Transverse colon (tissue), 4 donors: Measurements from ENCODE around the gene MYADML2. TPM values are rescaled to one million over a fixed set of nuclear protein-coding genes. Genes with fewer than 3 reads are reported as not detected.

Experiments used
- DNase-seq: peaks from one replicate; pipeline ENCODE4 v3.0.0-alpha.2; 2019
- H3K27ac ChIP-seq, 4 donors: fragments of 200-600 bp; sonication (generic); 2 replicates each; pipeline ENCODE4 v1.5.1; 2016 to 2018; ENCODE audit warnings: inconsistent platforms in 4 of 4
- H3K27me3 ChIP-seq: fragments of 200-600 bp; sonication (generic); 2 replicates; pipeline ENCODE4 v1.5.1; 2017; ENCODE audit warnings: inconsistent platforms
- H3K36me3 ChIP-seq, 4 donors: fragments of 200-600 bp; sonication (generic); 2 replicates each; pipeline ENCODE4 v1.5.1; 2017 to 2019; ENCODE audit warnings: inconsistent platforms in 4 of 4
- H3K4me1 ChIP-seq, 4 donors: fragments of 200-600 bp; sonication (generic); 2 replicates each; pipeline ENCODE4 v1.5.1; 2017 to 2020; ENCODE audit warnings: inconsistent platforms in 4 of 4
- H3K4me3 ChIP-seq, 4 donors: fragments of 200-600 bp; sonication (generic); 1 replicate in 1 of 4; 2 replicates in 3 of 4; pipeline versions ENCODE4 v1.5.1 to v1.6.1; 2017 to 2019; ENCODE audit warnings: inconsistent platforms in 4 of 4
- H3K9me3 ChIP-seq, 2 donors: fragments of 200-600 bp; sonication (generic); 2 replicates each; pipeline ENCODE4 v1.5.1; 2017 to 2019; ENCODE audit warnings: inconsistent platforms in 2 of 2
- EP300 ChIP-seq: sonication (generic); formaldehyde crosslinking; IDR thresholded peaks from one replicate; pipeline ENCODE4 v1.6.1; 2017; ENCODE audit warnings: antibody characterized with exemption, low read depth
- POLR2A ChIP-seq: fragments of 450-650 bp; IDR thresholded peaks from one replicate; pipeline ENCODE4 v1.6.1; 2016; ENCODE audit warnings: antibody characterized with exemption, mild to moderate bottlenecking, moderate library complexity
- POLR2AphosphoS5 ChIP-seq, 3 donors: sonication (generic); formaldehyde crosslinking; IDR thresholded peaks; one replicate each; pipeline ENCODE4 v1.6.1; 2016; ENCODE audit warnings: antibody characterized with exemption in 3 of 3
- WGBS, 2 donors: methylation state at CpG; one replicate each; pipeline ENCODE4 v1.1.5; 2018; ENCODE audit warnings: low coverage in 1 of 2; 5-methylcytosine and 5-hydroxymethylcytosine counted together
- in situ Hi-C, 4 donors: fragments of 200-750 bp; cut with MboI; loops; one replicate each; pipeline versions ENCODE4 v1.15.0 to v1.15.1; 2017; ENCODE audit warnings: low sequenced_read_pairs in 3 of 4, low pct_ligation_motif_present in 1 of 4, low pct_unique_long_range_greater_than_20kb in 1 of 4
- intact Hi-C: fragments of 100-400 bp; cut with DNase I; formaldehyde crosslinking; loops from one replicate; pipeline ENCODE4 v1.15.1; 2023; ENCODE audit warnings: low total_unique reads
- total RNA-seq, 4 donors: library from RNA; depleted of rRNA; stranded (reverse); fragments of >200 nt; gene quantifications; one replicate each; pipeline ENCODE4 v1.1.0, GENCODE V29; 2016
- TF ChIP-seq, protein P1 (sequence below), 5 experiments: fragments of 200-600 bp in 3 of 5; fragments of 450-650 bp in 2 of 5; sonication (generic) in 3 of 5; IDR thresholded peaks; 1 replicate in 2 of 5; 2 replicates in 3 of 5; pipeline ENCODE4 v1.5.1; 2016 to 2017; ENCODE audit warnings: antibody characterized with exemption in 5 of 5, inconsistent platforms in 3 of 5, mild to moderate bottlenecking in 2 of 5, moderate library complexity in 1 of 5

MYADML2 gene
- total RNA-seq, 4 donors from 2014 or later = not detected

- peaks cover 16 to 25% (median 20%) of the 10 kb centered on the region in 4 donors for H3K4me1 ChIP-seq
- H3K4me3 ChIP-seq = peak overlapping the region; percentile 64 to 92 (median 76)
- in situ Hi-C loops = no loop called here
- H3K36me3 ChIP-seq = peaks cover 0 to 33% (median 16%) of the 10 kb centered on the region in 4 donors
- no peaks in the 10 kb centered on the region for H3K27me3 ChIP-seq
- no peak for TF ChIP-seq EP300
- TF ChIP-seq, protein P1, sequence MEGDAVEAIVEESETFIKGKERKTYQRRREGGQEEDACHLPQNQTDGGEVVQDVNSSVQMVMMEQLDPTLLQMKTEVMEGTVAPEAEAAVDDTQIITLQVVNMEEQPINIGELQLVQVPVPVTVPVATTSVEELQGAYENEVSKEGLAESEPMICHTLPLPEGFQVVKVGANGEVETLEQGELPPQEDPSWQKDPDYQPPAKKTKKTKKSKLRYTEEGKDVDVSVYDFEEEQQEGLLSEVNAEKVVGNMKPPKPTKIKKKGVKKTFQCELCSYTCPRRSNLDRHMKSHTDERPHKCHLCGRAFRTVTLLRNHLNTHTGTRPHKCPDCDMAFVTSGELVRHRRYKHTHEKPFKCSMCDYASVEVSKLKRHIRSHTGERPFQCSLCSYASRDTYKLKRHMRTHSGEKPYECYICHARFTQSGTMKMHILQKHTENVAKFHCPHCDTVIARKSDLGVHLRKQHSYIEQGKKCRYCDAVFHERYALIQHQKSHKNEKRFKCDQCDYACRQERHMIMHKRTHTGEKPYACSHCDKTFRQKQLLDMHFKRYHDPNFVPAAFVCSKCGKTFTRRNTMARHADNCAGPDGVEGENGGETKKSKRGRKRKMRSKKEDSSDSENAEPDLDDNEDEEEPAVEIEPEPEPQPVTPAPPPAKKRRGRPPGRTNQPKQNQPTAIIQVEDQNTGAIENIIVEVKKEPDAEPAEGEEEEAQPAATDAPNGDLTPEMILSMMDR (IDR thresholded peaks at IDR 0.05) = no peak
- TF ChIP-seq POLR2A = no peak
- no peak for TF ChIP-seq POLR2AphosphoS5 (IDR thresholded peaks at IDR 0.05)
- no peak for DNase-seq
- WGBS, 2 donors = 10% methylated on average over 50 of the region's 69 CpGs; no CpG with 5 or more reads in 1 of the 2 donors
- no peaks in the 10 kb centered on the region for H3K9me3 ChIP-seq
- intact Hi-C loops = no loop called here
- H3K27ac ChIP-seq = peak overlapping the region; percentile 87 to 98 (median 93)
These were observed 56.4 kb downstream of the MYADML2 start for GRCh38 chr17:81890447-81891302.

Other genes starting within 250 kb of the MYADML2 start
- gene MRPL12, start 243.9 kb downstream of the MYADML2 start, total RNA-seq = 100 to 1,000 TPM in 3 of 4 donors, 10 to 100 TPM in 1; 75.4 to 206 (median 114) TPM
- gene SLC25A10, start 234.9 kb downstream of the MYADML2 start, total RNA-seq = 10 to 100 TPM; 25.1 to 64.8 (median 46.6) TPM
- gene GCGR, start 143.1 kb downstream of the MYADML2 start, total RNA-seq = under 1 TPM in 2 of 4 donors, not detected in 2; 0.14 to 0.64 TPM
- gene MCRIP1, start 113.9 kb downstream of the MYADML2 start, total RNA-seq = 10 to 100 TPM; 23.3 to 44.0 (median 33.2) TPM
- under 1 TPM in 1 of 4 donors, not detected in 3; 0.68 TPM for gene PPP1R27, start 112.2 kb downstream of the MYADML2 start, total RNA-seq
- gene P4HB, start 86.7 kb downstream of the MYADML2 start, total RNA-seq = 100 to 1,000 TPM; 486 to 732 (median 556) TPM
- gene ARHGDIA, start 75.9 kb downstream of the MYADML2 start, total RNA-seq = 100 to 1,000 TPM; 189 to 480 (median 323) TPM
- gene ALYREF, start 55.6 kb downstream of the MYADML2 start, total RNA-seq = 10 to 100 TPM; 23.1 to 47.7 (median 36.7) TPM
- 100 to 1,000 TPM in 1 of 4 donors, 10 to 100 TPM in 3; 56.7 to 126 (median 86.6) TPM for gene ANAPC11, start 55.5 kb downstream of the MYADML2 start, total RNA-seq
- under 1 TPM in 1 of 4 donors, not detected in 3; 0.41 TPM for gene NPB, start 45.0 kb downstream of the MYADML2 start, total RNA-seq
- 100 to 1,000 TPM in 1 of 4 donors, 10 to 100 TPM in 3; 37.2 to 424 (median 77.1) TPM for gene PCYT2, start 35.8 kb downstream of the MYADML2 start, total RNA-seq
- 100 to 1,000 TPM in 2 of 4 donors, 10 to 100 TPM in 2; 76.5 to 315 (median 172) TPM for gene SIRT7, start 29.1 kb downstream of the MYADML2 start, total RNA-seq
- gene MAFG, start 19.5 kb downstream of the MYADML2 start, total RNA-seq = 10 to 100 TPM; 22.4 to 34.4 (median 24.3) TPM
- 100 to 1,000 TPM in 1 of 4 donors, 10 to 100 TPM in 2, not detected in 1; 16.4 to 257 (median 20.5) TPM for gene PYCR1, start 9.9 kb downstream of the MYADML2 start, total RNA-seq
- gene NOTUM, start 14.0 kb upstream of the MYADML2 start, total RNA-seq = not detected
- gene ASPSCR1, start 30.4 kb upstream of the MYADML2 start, total RNA-seq = 10 to 100 TPM; 21.0 to 61.7 (median 41.3) TPM
- gene CENPX, start 75.6 kb upstream of the MYADML2 start, total RNA-seq = 100 to 1,000 TPM in 2 of 4 donors, 10 to 100 TPM in 2; 85.4 to 131 (median 104) TPM
- 10 to 100 TPM; 12.7 to 40.6 (median 23.5) TPM for gene LRRC45, start 76.1 kb upstream of the MYADML2 start, total RNA-seq
- gene RAC3, start 84.4 kb upstream of the MYADML2 start, total RNA-seq = 10 to 100 TPM in 1 of 4 donors, 1 to 10 TPM in 3; 2.6 to 11.1 (median 5.0) TPM
- gene DCXR, start 90.5 kb upstream of the MYADML2 start, total RNA-seq = 100 to 1,000 TPM in 1 of 4 donors, 10 to 100 TPM in 3; 49.4 to 117 (median 71.3) TPM
- gene RFNG, start 104.6 kb upstream of the MYADML2 start, total RNA-seq = 10 to 100 TPM; 33.2 to 92.0 (median 48.8) TPM
- 100 to 1,000 TPM in 2 of 4 donors, 10 to 100 TPM in 2; 42.0 to 160 (median 85.5) TPM for gene GPS1, start 104.7 kb upstream of the MYADML2 start, total RNA-seq
- 100 to 1,000 TPM in 3 of 4 donors, 10 to 100 TPM in 1; 98.6 to 306 (median 132) TPM for gene DUS1L, start 118.6 kb upstream of the MYADML2 start, total RNA-seq
- 100 to 1,000 TPM in 2 of 4 donors, 10 to 100 TPM in 2; 25.1 to 185 (median 99.4) TPM for gene FASN, start 151.0 kb upstream of the MYADML2 start, total RNA-seq